Type B pancreatic cell (in vitro differentiated cells): ENCODE results near the gene DNAJB5. TPM values are rescaled to one million over a fixed set of nuclear protein-coding genes. Genes with fewer than 3 reads are reported as not detected.

ENCODE experiments used
- DNase-seq: peaks from one replicate; pipeline ENCODE4 v3.0.0; 2021; ENCODE audit warnings: mixed read lengths; ENCODE audit not compliant: unreplicated experiment; ENCODE audit errors: extremely low spot score
- H3K27ac Mint-ChIP-seq: 2 replicates; pipeline ENCODE4 v1.8.0; 2021; ENCODE audit warnings: mild to moderate bottlenecking, mixed read lengths
- H3K27me3 Mint-ChIP-seq: 2 replicates; pipeline ENCODE4 v1.8.0; 2021; ENCODE audit warnings: mixed read lengths
- H3K36me3 Mint-ChIP-seq: 2 replicates; pipeline ENCODE4 v1.8.0; 2021; ENCODE audit warnings: mixed read lengths
- H3K4me1 Mint-ChIP-seq: one replicate; pipeline ENCODE4 v1.8.0; 2021; ENCODE audit warnings: mixed read lengths; ENCODE audit not compliant: unreplicated experiment
- H3K4me3 Mint-ChIP-seq: 2 replicates; pipeline ENCODE4 v1.8.0; 2021; ENCODE audit warnings: mild to moderate bottlenecking, mixed read lengths
- H3K9me3 Mint-ChIP-seq: 2 replicates; pipeline ENCODE4 v1.8.0; 2021; ENCODE audit warnings: mixed read lengths
- total RNA-seq: library from RNA; stranded (reverse); gene quantifications from 2 replicates; pipeline ENCODE4 v1.2.1, GENCODE V29; 2021; ENCODE audit warnings: low replicate concordance
- TF ChIP-seq, protein P1 (sequence below): fragments of 200-600 bp; sonication (generic); conservative IDR thresholded peaks from 2 replicates; pipeline ENCODE4 v1.5.0; 2021; ENCODE audit warnings: antibody characterized with exemption, mild to moderate bottlenecking

Gene DNAJB5
- total RNA-seq, 1 donor from 2014 or later, result 12.2 TPM

DNA sequence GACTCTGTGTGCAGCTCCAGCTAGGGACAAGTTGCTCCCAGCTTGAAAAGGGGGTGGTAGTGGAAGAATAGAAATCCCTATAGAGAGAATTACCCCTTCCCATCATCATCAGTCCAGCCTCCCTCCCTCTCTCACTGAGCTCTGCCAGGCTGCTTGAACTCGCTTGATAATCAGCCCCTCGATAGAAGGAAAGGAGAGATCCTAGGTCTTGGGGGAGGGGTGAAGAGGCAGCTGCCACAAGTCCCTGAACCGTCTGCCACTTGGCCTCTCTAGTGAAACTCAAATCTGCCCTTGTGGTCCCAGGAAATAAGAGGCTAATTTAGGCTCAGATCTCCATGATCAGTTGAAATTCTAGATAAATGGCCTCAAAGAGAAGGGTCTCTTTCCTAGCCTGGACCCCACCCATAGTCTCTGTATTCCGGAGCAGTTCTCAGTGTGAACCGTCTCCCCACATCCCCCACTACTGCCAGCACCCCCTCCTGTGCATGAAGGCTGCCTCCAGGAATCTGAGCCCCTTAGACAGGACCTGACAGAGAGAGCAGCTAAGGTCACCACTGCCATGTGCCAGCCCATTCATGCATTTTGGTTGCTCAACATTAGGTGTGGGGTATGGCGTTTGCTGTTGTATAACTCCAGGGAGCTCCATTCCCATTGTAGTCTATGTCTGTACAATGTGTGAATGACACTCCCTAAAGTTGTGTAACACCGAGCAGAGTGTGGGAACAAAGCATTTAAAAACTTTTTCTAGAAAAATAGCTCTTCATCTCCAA lies 5.5 kb downstream of the DNAJB5 start:
- H3K9me3 Mint-ChIP-seq, result no peaks in the 10 kb centered on the region
- no peaks in the 10 kb centered on the region for H3K27me3 Mint-ChIP-seq
- peaks cover 8% of the 10 kb centered on the region for H3K36me3 Mint-ChIP-seq
- no peak overlapping the region for H3K4me3 Mint-ChIP-seq
- no peak for DNase-seq
- H3K27ac Mint-ChIP-seq, result no peak overlapping the region
- H3K4me1 Mint-ChIP-seq, result peaks cover 29% of the 10 kb centered on the region
- TF ChIP-seq, protein P1, sequence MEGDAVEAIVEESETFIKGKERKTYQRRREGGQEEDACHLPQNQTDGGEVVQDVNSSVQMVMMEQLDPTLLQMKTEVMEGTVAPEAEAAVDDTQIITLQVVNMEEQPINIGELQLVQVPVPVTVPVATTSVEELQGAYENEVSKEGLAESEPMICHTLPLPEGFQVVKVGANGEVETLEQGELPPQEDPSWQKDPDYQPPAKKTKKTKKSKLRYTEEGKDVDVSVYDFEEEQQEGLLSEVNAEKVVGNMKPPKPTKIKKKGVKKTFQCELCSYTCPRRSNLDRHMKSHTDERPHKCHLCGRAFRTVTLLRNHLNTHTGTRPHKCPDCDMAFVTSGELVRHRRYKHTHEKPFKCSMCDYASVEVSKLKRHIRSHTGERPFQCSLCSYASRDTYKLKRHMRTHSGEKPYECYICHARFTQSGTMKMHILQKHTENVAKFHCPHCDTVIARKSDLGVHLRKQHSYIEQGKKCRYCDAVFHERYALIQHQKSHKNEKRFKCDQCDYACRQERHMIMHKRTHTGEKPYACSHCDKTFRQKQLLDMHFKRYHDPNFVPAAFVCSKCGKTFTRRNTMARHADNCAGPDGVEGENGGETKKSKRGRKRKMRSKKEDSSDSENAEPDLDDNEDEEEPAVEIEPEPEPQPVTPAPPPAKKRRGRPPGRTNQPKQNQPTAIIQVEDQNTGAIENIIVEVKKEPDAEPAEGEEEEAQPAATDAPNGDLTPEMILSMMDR, result no peak

DNA sequence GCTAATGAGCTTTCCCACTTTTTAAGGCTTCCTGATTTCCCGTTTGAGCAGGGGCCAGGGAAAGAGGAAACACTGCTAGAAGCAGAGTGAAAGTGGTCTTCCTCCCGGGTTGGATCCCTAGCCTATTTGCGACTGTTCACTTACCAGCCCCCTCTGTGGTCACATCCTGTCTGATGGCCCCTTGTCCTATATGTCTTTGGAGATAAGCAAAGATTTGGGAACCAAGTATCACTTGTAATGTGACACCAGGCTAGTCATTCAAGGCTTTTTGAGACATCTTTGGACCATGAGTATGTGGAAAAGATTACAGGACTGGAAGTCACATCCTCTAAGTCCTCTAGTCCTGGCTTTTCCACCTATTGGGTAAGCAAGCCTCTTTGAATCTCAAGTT lies 6.1 kb downstream of the DNAJB5 start:
- no peaks in the 10 kb centered on the region for H3K9me3 Mint-ChIP-seq
- peaks cover 28% of the 10 kb centered on the region for H3K4me1 Mint-ChIP-seq
- H3K27me3 Mint-ChIP-seq, result no peaks in the 10 kb centered on the region
- no peak overlapping the region for H3K27ac Mint-ChIP-seq
- TF ChIP-seq, protein P1, result no peak
- H3K36me3 Mint-ChIP-seq, result peaks cover 8% of the 10 kb centered on the region
- H3K4me3 Mint-ChIP-seq, result no peak overlapping the region
- DNase-seq, result no peak

DNA sequence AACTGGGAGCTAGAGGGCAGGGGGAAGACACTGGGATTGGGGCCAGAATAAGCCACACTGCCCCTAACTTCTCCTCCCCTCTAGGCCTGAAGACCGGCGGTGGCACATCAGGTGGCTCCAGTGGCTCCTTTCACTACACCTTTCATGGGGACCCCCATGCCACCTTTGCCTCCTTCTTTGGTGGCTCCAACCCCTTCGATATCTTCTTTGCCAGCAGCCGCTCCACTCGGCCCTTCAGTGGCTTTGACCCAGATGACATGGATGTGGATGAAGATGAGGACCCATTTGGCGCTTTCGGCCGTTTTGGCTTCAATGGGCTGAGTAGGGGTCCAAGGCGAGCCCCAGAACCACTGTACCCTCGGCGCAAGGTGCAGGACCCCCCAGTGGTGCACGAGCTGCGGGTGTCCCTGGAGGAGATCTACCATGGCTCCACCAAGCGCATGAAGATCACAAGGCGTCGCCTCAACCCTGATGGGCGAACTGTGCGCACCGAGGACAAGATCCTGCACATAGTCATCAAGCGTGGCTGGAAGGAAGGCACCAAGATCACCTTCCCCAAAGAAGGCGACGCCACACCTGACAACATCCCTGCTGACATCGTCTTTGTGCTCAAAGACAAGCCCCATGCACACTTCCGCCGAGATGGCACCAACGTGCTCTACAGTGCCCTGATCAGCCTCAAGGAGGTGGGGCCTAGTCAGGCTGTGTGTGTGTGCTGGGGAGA lies 6.8 kb downstream of the DNAJB5 start:
- Mint-ChIP-seq H3K27me3 (no peaks in the 10 kb centered on the region), H3K4me1 (peaks cover 22% of the 10 kb centered on the region), H3K27ac (peak overlapping the region; percentile 60), H3K4me3 (peak overlapping the region; percentile 26), H3K36me3 (peaks cover 8% of the 10 kb centered on the region), H3K9me3 (no peaks in the 10 kb centered on the region)
- no peak for DNase-seq
- TF ChIP-seq, protein P1, result no peak

DNA sequence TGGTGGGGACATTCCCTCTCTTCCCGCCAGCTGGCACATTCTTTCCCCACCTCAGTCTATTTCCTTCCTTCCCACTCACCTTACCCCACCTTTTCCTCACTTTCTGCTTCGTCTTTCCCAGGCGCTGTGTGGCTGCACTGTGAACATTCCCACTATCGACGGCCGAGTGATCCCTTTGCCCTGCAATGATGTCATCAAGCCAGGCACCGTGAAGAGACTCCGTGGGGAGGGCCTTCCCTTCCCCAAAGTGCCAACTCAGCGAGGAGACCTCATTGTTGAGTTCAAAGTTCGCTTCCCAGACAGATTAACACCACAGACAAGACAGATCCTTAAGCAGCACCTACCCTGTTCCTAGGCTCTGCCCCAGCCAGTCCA lies 7.3 kb downstream of the DNAJB5 start:
- H3K4me1 Mint-ChIP-seq, result peaks cover 22% of the 10 kb centered on the region
- H3K9me3 Mint-ChIP-seq, result no peaks in the 10 kb centered on the region
- peaks cover 8% of the 10 kb centered on the region for H3K36me3 Mint-ChIP-seq
- no peaks in the 10 kb centered on the region for H3K27me3 Mint-ChIP-seq
- no peak for DNase-seq
- TF ChIP-seq, protein P1, result no peak
- H3K27ac Mint-ChIP-seq, result peak overlapping the region; percentile 60
- H3K4me3 Mint-ChIP-seq, result peak overlapping the region; percentile 26

DNA sequence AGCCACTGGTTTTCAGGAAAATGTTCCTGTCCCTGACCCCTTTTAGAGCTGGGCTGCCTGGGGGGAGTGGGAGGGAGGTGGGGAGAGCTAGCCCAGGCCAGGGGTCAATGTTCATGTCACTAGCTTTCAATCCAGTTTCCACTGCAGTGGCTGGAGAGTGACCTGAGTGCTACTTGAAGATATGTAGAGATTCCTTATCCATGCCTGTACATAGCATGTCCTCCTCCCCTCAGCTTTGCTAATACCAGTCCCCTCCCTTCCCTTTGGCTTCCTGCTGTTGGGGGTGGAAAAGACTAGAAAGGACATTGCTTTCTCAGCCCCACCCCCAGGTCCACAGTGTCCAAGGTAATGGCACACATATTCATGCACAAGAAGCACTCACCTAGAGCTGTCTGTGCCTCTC lies 7.8 kb downstream of the DNAJB5 start:
- no peaks in the 10 kb centered on the region for H3K27me3 Mint-ChIP-seq
- H3K36me3 Mint-ChIP-seq, result peaks cover 8% of the 10 kb centered on the region
- H3K9me3 Mint-ChIP-seq, result no peaks in the 10 kb centered on the region
- peak overlapping the region; percentile 60 for H3K27ac Mint-ChIP-seq
- TF ChIP-seq, protein P1, result no peak
- no peak for DNase-seq
- peaks cover 22% of the 10 kb centered on the region for H3K4me1 Mint-ChIP-seq
- H3K4me3 Mint-ChIP-seq, result no peak overlapping the region
